DND-41 (cell line): ENCODE data around the gene CMPK1.

Experiments
- ATAC-seq: fragments of 200-7000 bp; cut with Tn5 transposase; 3 replicates; pipeline ENCODE4 v1.9.1; 2021; ENCODE audit warnings: low read depth; ENCODE audit not compliant: insufficient read depth
- DNase-seq: peaks from one replicate; pipeline ENCODE4 v3.0.0-alpha.2; 2020
- H2AFZ ChIP-seq: 2 replicates; pipeline ENCODE4 v1.6.0; 2012; ENCODE audit warnings: low read depth, low read length
- H3K27ac ChIP-seq: 2 replicates; pipeline ENCODE4 v1.5.1; 2012; ENCODE audit warnings: low read length, inconsistent platforms
- H3K27me3 ChIP-seq: fragments of 200-600 bp; sonication (generic); 2 replicates; pipeline ENCODE4 v1.6.0; 2012; ENCODE audit warnings: low read length, mild to moderate bottlenecking, inconsistent platforms; ENCODE audit not compliant: insufficient read depth, poor library complexity
- H3K36me3 ChIP-seq: 2 replicates; pipeline ENCODE4 v1.5.1; 2012; ENCODE audit warnings: low read length, inconsistent platforms; ENCODE audit not compliant: insufficient read depth
- H3K4me1 ChIP-seq: 2 replicates; pipeline ENCODE4 v1.5.1; 2012; ENCODE audit warnings: mild to moderate bottlenecking, low read length; ENCODE audit not compliant: insufficient read depth
- H3K4me2 ChIP-seq: 2 replicates; pipeline ENCODE4 v1.6.0; 2012; ENCODE audit warnings: mild to moderate bottlenecking, moderate library complexity, low read length, inconsistent platforms; ENCODE audit not compliant: insufficient read depth
- H3K4me3 ChIP-seq, 2 experiments: fragments of 200-600 bp in 1 of 2; shearing (Covaris generic) in 1 of 2; 2 replicates each; pipeline ENCODE4 v1.5.1; 2012 to 2016; ENCODE audit warnings: inconsistent platforms in 2 of 2, low read length in 2 of 2, mild to moderate bottlenecking in 2 of 2, low read depth in 1 of 2, moderate library complexity in 1 of 2
- H3K79me2 ChIP-seq: 2 replicates; pipeline ENCODE4 v1.6.0; 2012; ENCODE audit warnings: low read length, inconsistent platforms; ENCODE audit not compliant: insufficient read depth
- H3K9ac ChIP-seq: 2 replicates; pipeline ENCODE4 v1.6.0; 2012; ENCODE audit warnings: low read depth, mild to moderate bottlenecking, inconsistent platforms, low read length, moderate library complexity
- H3K9me3 ChIP-seq: 2 replicates; pipeline ENCODE4 v1.5.1; 2012; ENCODE audit warnings: low read length, moderate library complexity, mild to moderate bottlenecking, inconsistent platforms; ENCODE audit not compliant: insufficient read depth, severe bottlenecking
- H4K20me1 ChIP-seq: 2 replicates; pipeline ENCODE4 v1.6.0; 2012; ENCODE audit warnings: low read length; ENCODE audit not compliant: insufficient read depth
- CTCF ChIP-seq: IDR thresholded peaks from 2 replicates; pipeline ENCODE4 v1.5.1; 2012; ENCODE audit warnings: borderline replicate concordance, low read length, moderate library complexity, mild to moderate bottlenecking; ENCODE audit not compliant: poor library complexity, severe bottlenecking; ENCODE audit errors: extremely low read depth
- EZH2 ChIP-seq: IDR thresholded peaks from 3 replicates; pipeline ENCODE4 v1.6.1; 2012; ENCODE audit warnings: borderline replicate concordance, low read depth, mild to moderate bottlenecking, moderate library complexity, low read length, inconsistent platforms; ENCODE audit not compliant: severe bottlenecking

CMPK1 gene

DNA sequence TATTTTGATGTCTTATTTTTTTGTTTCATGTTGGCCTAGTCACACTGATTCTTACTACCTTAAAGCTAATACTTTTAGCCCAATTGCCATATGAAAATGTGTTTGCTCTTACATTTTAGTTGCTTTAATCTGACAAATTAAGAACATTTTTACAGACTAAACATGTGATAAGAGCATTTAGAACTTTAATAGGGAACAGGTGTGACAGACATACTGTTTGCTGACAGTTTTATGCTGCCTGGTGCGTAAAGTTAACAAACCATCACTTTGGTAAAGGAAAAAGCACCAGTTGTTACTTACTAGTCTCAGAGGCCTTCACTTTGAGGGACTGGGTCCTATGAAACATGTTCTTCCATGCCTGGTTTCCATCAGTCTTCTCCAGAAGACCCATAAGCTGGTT is 14.7 kb downstream of the CMPK1 start:
- H3K4me1 ChIP-seq: no peaks in the 10 kb centered on the region
- DNase-seq: no peak
- no peak overlapping the region for H3K4me3 ChIP-seq
- H2AFZ ChIP-seq: no peak overlapping the region
- peaks cover 11% of the 10 kb centered on the region; the same call in 1 of the 2 replicates for H3K36me3 ChIP-seq
- TF ChIP-seq CTCF (no peak), EZH2 (no peak)
- no peak overlapping the region for H3K27ac ChIP-seq
- no peak overlapping the region for H3K4me2 ChIP-seq
- H3K9ac ChIP-seq: no peak overlapping the region
- H4K20me1 ChIP-seq: peaks cover 18% of the 10 kb centered on the region; the same call in 1 of the 2 replicates
- no peaks in the 10 kb centered on the region for H3K9me3 ChIP-seq
- H3K27me3 ChIP-seq: no peaks in the 10 kb centered on the region
- H3K79me2 ChIP-seq: peaks cover 89% of the 10 kb centered on the region
- no peak for ATAC-seq

DNA sequence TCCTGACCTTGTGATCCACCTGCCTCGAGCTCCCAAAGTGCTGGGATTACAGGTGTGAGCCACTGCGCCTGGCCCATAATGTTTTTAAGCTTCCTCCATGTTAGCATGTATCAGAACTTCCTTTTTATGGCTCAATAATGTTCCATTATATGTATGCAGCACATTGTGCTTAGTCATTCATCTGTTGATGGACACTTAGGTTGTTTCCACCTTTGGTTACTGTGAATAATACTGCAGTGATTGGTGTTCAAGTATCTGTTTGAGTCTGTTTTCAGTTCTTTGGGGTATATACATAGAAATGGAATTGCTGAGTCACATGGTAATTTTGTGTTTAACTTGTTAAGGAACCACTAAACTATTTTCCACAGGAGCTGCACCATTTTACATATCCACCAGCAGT is 17.7 kb downstream of the CMPK1 start:
- Histone ChIP-seq H4K20me1 (peaks cover 15% of the 10 kb centered on the region; the same call in 1 of the 2 replicates), H3K79me2 (peaks cover 94% of the 10 kb centered on the region), H3K9ac (no peak overlapping the region), H3K27me3 (no peaks in the 10 kb centered on the region), H3K9me3 (no peaks in the 10 kb centered on the region), H3K4me1 (no peaks in the 10 kb centered on the region), H3K4me3 (no peak overlapping the region), H2AFZ (no peak overlapping the region), H3K36me3 (peaks cover 11% of the 10 kb centered on the region; the same call in 1 of the 2 replicates), H3K4me2 (no peak overlapping the region), H3K27ac (no peak overlapping the region)
- no peak for TF ChIP-seq EZH2
- no peak for TF ChIP-seq CTCF
- ATAC-seq: no peak
- no peak for DNase-seq

DNA sequence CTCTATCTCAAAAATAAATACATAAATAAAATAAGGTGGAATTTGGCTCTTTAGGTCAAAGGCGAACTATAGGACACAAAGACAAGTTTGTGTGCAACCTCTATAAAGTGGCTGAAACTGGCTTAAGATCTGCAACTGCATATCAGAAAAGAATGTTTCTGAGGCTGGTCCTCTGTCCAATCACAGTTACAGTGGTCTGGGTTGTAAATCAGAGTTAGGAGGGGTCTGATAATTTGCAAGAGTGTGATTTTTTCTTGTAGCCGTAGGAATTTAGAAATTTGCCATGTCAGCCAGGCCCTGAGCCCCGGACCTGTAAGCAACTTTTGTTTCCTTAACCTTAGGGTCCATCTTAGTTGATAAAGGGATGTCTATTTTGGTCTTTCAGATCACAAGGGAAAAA is 27.8 kb downstream of the CMPK1 start:
- no peak for DNase-seq
- Histone ChIP-seq H3K9ac (no peak overlapping the region), H3K9me3 (no peaks in the 10 kb centered on the region), H3K4me1 (peaks cover 8% of the 10 kb centered on the region), H3K79me2 (peaks cover 79% of the 10 kb centered on the region), H4K20me1 (peaks cover 30% of the 10 kb centered on the region; the same call in 1 of the 2 replicates), H3K4me2 (no peak overlapping the region), H3K36me3 (peaks cover 10% of the 10 kb centered on the region; the same call in 1 of the 2 replicates), H3K27ac (no peak overlapping the region), H3K27me3 (no peaks in the 10 kb centered on the region), H3K4me3 (no peak overlapping the region), H2AFZ (no peak overlapping the region)
- no peak for ATAC-seq
- no peak for TF ChIP-seq EZH2
- no peak for TF ChIP-seq CTCF

GRCh38 chr1:47362828-47363227 is 29.2 kb downstream of the CMPK1 start:
- Histone ChIP-seq H3K4me3 (no peak overlapping the region), H4K20me1 (peaks cover 25% of the 10 kb centered on the region; the same call in 1 of the 2 replicates), H3K79me2 (peaks cover 75% of the 10 kb centered on the region), H3K9me3 (no peaks in the 10 kb centered on the region), H3K9ac (no peak overlapping the region), H3K4me2 (no peak overlapping the region), H3K27me3 (no peaks in the 10 kb centered on the region), H3K4me1 (peaks cover 8% of the 10 kb centered on the region), H3K27ac (no peak overlapping the region), H2AFZ (no peak overlapping the region), H3K36me3 (peaks cover 10% of the 10 kb centered on the region; the same call in 1 of the 2 replicates)
- TF ChIP-seq CTCF (no peak), EZH2 (no peak)
- DNase-seq (no peak), ATAC-seq (no peak)
